Lung (tissue), 12 donors: ENCODE results near the gene MKI67. TPM values are rescaled to one million over a fixed set of nuclear protein-coding genes. Genes with fewer than 3 reads are reported as not detected.

ENCODE experiments used
- ATAC-seq: fragments of 200-7000 bp; cut with Tn5 transposase; one replicate; pipeline ENCODE4 v1.9.1; 2020; ENCODE audit warnings: moderate number of reproducible peaks; ENCODE audit not compliant: insufficient read depth, low FRiP score
- DNase-seq, 3 donors: peaks; one replicate each; pipeline ENCODE4 v3.0.0-alpha.2; 2013 to 2017
- H3K27ac ChIP-seq, 2 donors: one replicate each; pipeline ENCODE4 v1.5.1; 2013; ENCODE audit warnings: mild to moderate bottlenecking in 2 of 2, moderate library complexity in 2 of 2, control low read depth in 1 of 2, inconsistent platforms in 1 of 2, low read depth in 1 of 2, low read length in 1 of 2
- H3K27me3 ChIP-seq, 3 donors: one replicate each; pipeline ENCODE4 v1.5.1; 2013; ENCODE audit warnings: low read length in 2 of 3; ENCODE audit not compliant: control insufficient read depth in 3 of 3, insufficient read depth in 3 of 3
- H3K36me3 ChIP-seq, 4 donors: one replicate each; pipeline ENCODE4 v1.5.1; 2013; ENCODE audit warnings: low read length in 4 of 4, mild to moderate bottlenecking in 1 of 4, moderate library complexity in 1 of 4; ENCODE audit not compliant: control insufficient read depth in 4 of 4, insufficient read depth in 4 of 4
- H3K4me1 ChIP-seq, 5 donors: one replicate each; pipeline ENCODE4 v1.5.1; 2013; ENCODE audit warnings: low read length in 5 of 5, mild to moderate bottlenecking in 2 of 5, moderate library complexity in 1 of 5; ENCODE audit not compliant: control insufficient read depth in 5 of 5, insufficient read depth in 5 of 5
- H3K4me3 ChIP-seq: one replicate; pipeline ENCODE4 v1.5.1; 2013; ENCODE audit warnings: mild to moderate bottlenecking, control low read depth, moderate library complexity
- H3K9ac ChIP-seq, 2 donors: one replicate each; pipeline ENCODE4 v1.5.1; 2013; ENCODE audit warnings: low read length in 2 of 2, control low read depth in 1 of 2; ENCODE audit not compliant: insufficient read depth in 1 of 2
- H3K9me3 ChIP-seq, 4 donors: one replicate each; pipeline ENCODE4 v1.5.1; 2013; ENCODE audit warnings: low read length in 3 of 4, mild to moderate bottlenecking in 1 of 4, moderate library complexity in 1 of 4; ENCODE audit not compliant: control insufficient read depth in 4 of 4, insufficient read depth in 3 of 4
- WGBS, 2 donors: extraction: QIAGEN DNeasy Blood & Tissue Kit; methylation state at CpG; one replicate each; pipeline ENCODE4 v1.1.7; 2013; 5-methylcytosine and 5-hydroxymethylcytosine counted together
- polyA plus RNA-seq, 2 donors: library from polyadenylated mRNA; stranded (reverse); fragments of 200-250 nt; gene quantifications; one replicate each; pipeline ENCODE4 v1.2.1, GENCODE V29; 2013
- total RNA-seq, 2 donors: library from RNA; depleted of rRNA in 1 of 2; stranded (reverse); fragments of >200 nt in 1 of 2; gene quantifications; one replicate each; pipeline ENCODE4 v1.2.1, GENCODE V29; 2014 to 2021
- TF ChIP-seq, protein P1 (sequence below): IDR thresholded peaks from 2 replicates; pipeline ENCODE4 v1.5.1; 2012; ENCODE audit warnings: mild to moderate bottlenecking; ENCODE audit errors: control extremely low read depth, extremely low read depth
- donor health status: control.
- donor health status: control.
- donor health status: Bipolar disorder and iron deficiency.
- donor health status: healthy.
- donor health status: DM: yes; HTN: yes; CAD: no.

Gene MKI67
- total and polyA plus RNA-seq, 4 donors: 1.0 to 8.6 (median 2.1) TPM

DNA sequence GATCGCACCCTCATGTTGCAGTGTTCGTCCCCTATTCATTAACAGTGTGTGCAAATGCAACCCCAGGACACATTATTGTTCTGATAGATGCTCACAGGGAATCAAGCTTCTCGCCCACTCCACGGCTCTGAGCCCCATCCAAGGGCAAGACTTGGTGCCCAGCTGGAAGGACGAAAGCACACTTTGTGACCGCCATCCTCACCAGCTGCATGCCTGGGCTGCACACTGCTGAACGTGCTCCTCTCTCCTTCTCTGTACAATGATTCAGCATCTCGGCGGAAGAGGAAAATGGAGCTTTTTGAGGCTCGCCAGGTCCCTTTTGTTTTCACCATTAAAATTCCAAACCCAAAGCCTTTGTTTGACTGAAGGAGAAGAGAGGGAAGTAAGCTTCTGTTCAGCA, 41.9 kb downstream of the MKI67 start:
- no peaks in the 10 kb centered on the region for H3K4me1 ChIP-seq
- H3K4me3 ChIP-seq: no peak overlapping the region
- peaks cover 0 to 4% (median 3%) of the 10 kb centered on the region in 3 donors for H3K27me3 ChIP-seq
- TF ChIP-seq, protein P1, sequence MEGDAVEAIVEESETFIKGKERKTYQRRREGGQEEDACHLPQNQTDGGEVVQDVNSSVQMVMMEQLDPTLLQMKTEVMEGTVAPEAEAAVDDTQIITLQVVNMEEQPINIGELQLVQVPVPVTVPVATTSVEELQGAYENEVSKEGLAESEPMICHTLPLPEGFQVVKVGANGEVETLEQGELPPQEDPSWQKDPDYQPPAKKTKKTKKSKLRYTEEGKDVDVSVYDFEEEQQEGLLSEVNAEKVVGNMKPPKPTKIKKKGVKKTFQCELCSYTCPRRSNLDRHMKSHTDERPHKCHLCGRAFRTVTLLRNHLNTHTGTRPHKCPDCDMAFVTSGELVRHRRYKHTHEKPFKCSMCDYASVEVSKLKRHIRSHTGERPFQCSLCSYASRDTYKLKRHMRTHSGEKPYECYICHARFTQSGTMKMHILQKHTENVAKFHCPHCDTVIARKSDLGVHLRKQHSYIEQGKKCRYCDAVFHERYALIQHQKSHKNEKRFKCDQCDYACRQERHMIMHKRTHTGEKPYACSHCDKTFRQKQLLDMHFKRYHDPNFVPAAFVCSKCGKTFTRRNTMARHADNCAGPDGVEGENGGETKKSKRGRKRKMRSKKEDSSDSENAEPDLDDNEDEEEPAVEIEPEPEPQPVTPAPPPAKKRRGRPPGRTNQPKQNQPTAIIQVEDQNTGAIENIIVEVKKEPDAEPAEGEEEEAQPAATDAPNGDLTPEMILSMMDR: no peak
- H3K27ac ChIP-seq: no peak overlapping the region
- no peaks in the 10 kb centered on the region for H3K9me3 ChIP-seq
- 91 to 95% methylated on average over 10 of the region's 10 CpGs for WGBS, 2 donors
- DNase-seq (no peak), ATAC-seq (no peak)
- peaks cover 0 to 30% (median 3%) of the 10 kb centered on the region in 4 donors for H3K36me3 ChIP-seq
- H3K9ac ChIP-seq: no peak overlapping the region

DNA sequence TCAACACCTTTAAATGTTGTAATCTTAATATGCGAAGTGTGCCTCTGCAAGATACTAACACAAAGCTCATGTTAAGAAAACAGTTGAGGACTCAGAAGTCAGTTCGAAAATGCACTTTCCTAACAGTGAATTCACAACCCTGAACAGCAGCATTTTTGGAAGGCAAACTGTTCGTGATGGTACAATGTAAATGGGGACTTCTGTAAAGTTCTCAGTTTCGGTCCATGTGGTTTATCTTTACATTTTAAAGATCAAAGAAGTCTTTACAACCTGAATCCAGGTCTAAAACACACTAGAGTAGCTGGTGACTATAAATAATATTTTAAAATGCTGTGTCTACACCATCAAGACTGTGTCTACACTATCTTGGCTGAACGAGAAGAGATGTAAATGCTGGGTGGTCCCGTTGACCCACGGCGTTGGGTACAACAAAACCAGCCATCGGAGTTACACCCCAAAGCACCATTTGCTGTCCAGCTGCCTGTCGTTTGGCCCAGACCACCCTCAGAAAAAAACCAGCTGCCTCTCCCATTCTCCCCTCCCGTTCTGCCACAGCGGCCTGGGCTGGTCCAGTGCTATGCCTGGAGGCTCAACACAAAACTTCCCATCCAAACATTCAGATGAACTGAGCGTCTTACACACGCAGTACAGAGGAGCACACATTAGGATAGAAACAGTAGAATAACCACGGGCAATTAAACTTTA, 42.9 kb downstream of the MKI67 start:
- DNase-seq: no peak
- TF ChIP-seq, protein P1: no peak
- Histone ChIP-seq H3K9ac (no peak overlapping the region), H3K9me3 (no peaks in the 10 kb centered on the region), H3K4me3 (no peak overlapping the region), H3K27ac (no peak overlapping the region), H3K36me3 (peaks cover 0 to 38% (median 4%) of the 10 kb centered on the region in 4 donors), H3K27me3 (peaks cover 0 to 6% (median 3%) of the 10 kb centered on the region in 3 donors), H3K4me1 (no peaks in the 10 kb centered on the region)
- ATAC-seq: no peak
- 91 to 93% methylated on average over 15 of the region's 15 CpGs for WGBS, 2 donors

DNA sequence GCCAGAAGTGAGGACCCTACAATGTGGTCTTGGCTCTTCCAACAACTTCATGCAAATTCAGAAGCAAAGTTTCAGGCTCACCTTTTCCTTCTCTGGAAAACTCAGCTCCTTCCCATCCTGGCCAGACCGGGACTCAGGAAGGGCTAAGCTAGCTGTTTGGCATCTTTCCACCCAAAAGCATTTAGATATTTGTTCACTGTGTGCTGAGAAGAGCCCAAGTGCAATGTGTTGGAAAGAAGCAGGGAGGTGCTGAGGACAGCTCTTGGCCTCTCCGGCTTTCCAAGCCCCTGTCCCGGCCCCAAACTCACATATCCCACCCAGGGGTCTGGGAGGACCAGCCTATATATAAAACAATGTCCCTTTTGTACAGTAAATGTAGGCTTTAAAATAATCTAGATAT, 44.5 kb downstream of the MKI67 start:
- Histone ChIP-seq H3K27ac (no peak overlapping the region), H3K4me3 (no peak overlapping the region), H3K36me3 (peaks cover 0 to 55% (median 7%) of the 10 kb centered on the region in 4 donors), H3K4me1 (no peaks in the 10 kb centered on the region), H3K27me3 (peaks cover 0 to 6% (median 3%) of the 10 kb centered on the region in 3 donors), H3K9me3 (no peaks in the 10 kb centered on the region), H3K9ac (no peak overlapping the region)
- 69 to 88% methylated on average over 3 of the region's 3 CpGs for WGBS, 2 donors
- TF ChIP-seq, protein P1: no peak
- no peak for ATAC-seq
- peak in 1 of 3 donors; percentile 63 for DNase-seq

DNA sequence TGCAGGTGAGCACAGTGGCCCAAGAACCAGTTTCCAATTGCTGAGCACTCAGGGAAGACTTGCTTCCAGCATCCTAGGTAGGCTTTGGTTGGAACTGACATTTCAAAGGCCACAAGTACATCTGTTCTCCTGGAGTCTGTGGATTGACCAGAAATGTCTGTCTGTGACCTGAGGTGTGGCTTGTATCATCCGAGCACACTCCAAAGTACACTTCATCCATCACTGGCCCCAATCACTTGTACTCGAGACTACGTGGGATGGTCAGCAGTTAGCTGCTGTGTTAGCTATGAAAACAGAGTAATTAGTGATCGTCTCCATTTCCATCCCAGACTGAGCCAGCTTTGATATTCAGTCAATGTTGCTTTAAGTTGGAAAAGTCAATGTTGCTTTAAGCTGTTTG, 45.0 kb downstream of the MKI67 start:
- no peak for ATAC-seq
- WGBS, 2 donors: 84 to 85% methylated on average over 4 of the region's 4 CpGs
- Histone ChIP-seq H3K36me3 (peaks cover 0 to 58% (median 8%) of the 10 kb centered on the region in 4 donors), H3K4me3 (no peak overlapping the region), H3K27me3 (peaks cover 0 to 6% (median 3%) of the 10 kb centered on the region in 3 donors), H3K9ac (no peak overlapping the region), H3K4me1 (no peaks in the 10 kb centered on the region), H3K9me3 (no peaks in the 10 kb centered on the region), H3K27ac (no peak overlapping the region)
- TF ChIP-seq, protein P1: no peak
- DNase-seq: no peak
